Stomach (tissue), 4 donors: ENCODE measurements around the gene MLEC.

ENCODE experiments used
- EP300 ChIP-seq: sonication (generic); formaldehyde crosslinking; IDR thresholded peaks from one replicate; pipeline ENCODE4 v1.6.1; 2017; ENCODE audit warnings: antibody characterized with exemption
- POLR2A ChIP-seq, 4 donors: fragments of 450-650 bp; IDR thresholded peaks; one replicate each; pipeline ENCODE4 v1.6.1; 2016; ENCODE audit warnings: antibody characterized with exemption in 4 of 4, control low read depth in 2 of 4, mild to moderate bottlenecking in 1 of 4, moderate library complexity in 1 of 4
- POLR2AphosphoS5 ChIP-seq, 3 donors: sonication (generic); formaldehyde crosslinking; IDR thresholded peaks; one replicate each; pipeline ENCODE4 v1.6.1; 2016; ENCODE audit warnings: antibody characterized with exemption in 3 of 3
- TF ChIP-seq, protein P1 (sequence below), 7 experiments: fragments of 450-650 bp in 4 of 7; fragments of 200-600 bp in 3 of 7; sonication (generic) in 3 of 7; IDR thresholded peaks; one replicate each; pipeline ENCODE4 v1.5.1; 2016 to 2019; ENCODE audit warnings: antibody characterized with exemption in 7 of 7, control low read depth in 2 of 7, mild to moderate bottlenecking in 1 of 7

GRCh38 chr12:120688527-120689071, 1.6 kb downstream of the MLEC start:
- TF ChIP-seq POLR2A (IDR thresholded peaks at IDR 0.05): no peak
- TF ChIP-seq, protein P1, sequence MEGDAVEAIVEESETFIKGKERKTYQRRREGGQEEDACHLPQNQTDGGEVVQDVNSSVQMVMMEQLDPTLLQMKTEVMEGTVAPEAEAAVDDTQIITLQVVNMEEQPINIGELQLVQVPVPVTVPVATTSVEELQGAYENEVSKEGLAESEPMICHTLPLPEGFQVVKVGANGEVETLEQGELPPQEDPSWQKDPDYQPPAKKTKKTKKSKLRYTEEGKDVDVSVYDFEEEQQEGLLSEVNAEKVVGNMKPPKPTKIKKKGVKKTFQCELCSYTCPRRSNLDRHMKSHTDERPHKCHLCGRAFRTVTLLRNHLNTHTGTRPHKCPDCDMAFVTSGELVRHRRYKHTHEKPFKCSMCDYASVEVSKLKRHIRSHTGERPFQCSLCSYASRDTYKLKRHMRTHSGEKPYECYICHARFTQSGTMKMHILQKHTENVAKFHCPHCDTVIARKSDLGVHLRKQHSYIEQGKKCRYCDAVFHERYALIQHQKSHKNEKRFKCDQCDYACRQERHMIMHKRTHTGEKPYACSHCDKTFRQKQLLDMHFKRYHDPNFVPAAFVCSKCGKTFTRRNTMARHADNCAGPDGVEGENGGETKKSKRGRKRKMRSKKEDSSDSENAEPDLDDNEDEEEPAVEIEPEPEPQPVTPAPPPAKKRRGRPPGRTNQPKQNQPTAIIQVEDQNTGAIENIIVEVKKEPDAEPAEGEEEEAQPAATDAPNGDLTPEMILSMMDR (IDR thresholded peaks at IDR 0.05): no peak
- no peak for TF ChIP-seq POLR2AphosphoS5 (IDR thresholded peaks at IDR 0.05)
- no peak for TF ChIP-seq EP300
